Esophagus muscularis mucosa (tissue), 3 donors: ENCODE data around the gene PILRB.

Experiments
- CTCF ChIP-seq, 3 experiments: fragments of 200-600 bp in 2 of 3; fragments of 450-650 bp in 1 of 3; sonication (generic) in 2 of 3; IDR thresholded peaks; one replicate each; pipeline ENCODE4 v1.5.1; 2017 to 2019; ENCODE audit warnings: antibody characterized with exemption in 3 of 3, mild to moderate bottlenecking in 2 of 3, moderate library complexity in 1 of 3
- POLR2A ChIP-seq: fragments of 450-650 bp; IDR thresholded peaks from one replicate; pipeline ENCODE4 v1.6.1; 2017; ENCODE audit warnings: antibody characterized with exemption, moderate library complexity, mild to moderate bottlenecking, low read depth

- TF ChIP-seq CTCF (IDR thresholded peaks at IDR 0.05) (no peak), POLR2A (no peak)
Observed at GRCh38 chr7:100390286-100391009, 32.5 kb downstream of the PILRB start.
